Activated CD4-positive, alpha-beta memory T cell treated with anti-CD3 and anti-CD28 coated beads for 36 hours (primary cell): ENCODE results near the gene BHLHE23. TPM values are rescaled to one million over a fixed set of nuclear protein-coding genes. Genes with fewer than 3 reads are reported as not detected.

Source experiments
- CTCF ChIA-PET: fragments of 350-600 bp; sonication (Branson Sonifier 250); formaldehyde crosslinking; loops from one replicate; lab custom pipeline; 2021; ENCODE audit warnings: antibody characterized with exemption, inconsistent platforms; lab: Charles Lee
- POLR2A ChIA-PET: fragments of 350-600 bp; sonication (Branson Sonifier 250); formaldehyde crosslinking; loops from one replicate; lab custom pipeline; 2021; ENCODE audit warnings: antibody characterized with exemption; lab: Charles Lee
- DNase-seq: peaks from one replicate; pipeline ENCODE4 v3.0.0-alpha.2; 2020
- H3K27ac Mint-ChIP-seq: one replicate; pipeline ENCODE4 v1.8.0; 2021; ENCODE audit warnings: mixed read lengths
- H3K27me3 Mint-ChIP-seq: one replicate; pipeline ENCODE4 v1.8.0; 2021; ENCODE audit warnings: mixed read lengths
- H3K36me3 Mint-ChIP-seq: one replicate; pipeline ENCODE4 v1.8.0; 2021; ENCODE audit warnings: mixed read lengths
- H3K4me1 Mint-ChIP-seq: one replicate; pipeline ENCODE4 v1.8.0; 2021; ENCODE audit warnings: low read depth, mixed read lengths
- H3K4me3 Mint-ChIP-seq: one replicate; pipeline ENCODE4 v1.8.0; 2021; ENCODE audit warnings: mild to moderate bottlenecking, mixed read lengths
- H3K9me3 Mint-ChIP-seq: one replicate; pipeline ENCODE4 v1.8.0; 2021; ENCODE audit warnings: mixed read lengths
- intact Hi-C: fragments of 100-400 bp; cut with micrococcal nuclease; formaldehyde crosslinking; loops from one replicate; pipeline ENCODE4 v1.15.1; 2023
- total RNA-seq, 2 experiments: library from RNA; stranded (reverse); gene quantifications; one replicate each; pipeline ENCODE4 v1.2.3, GENCODE V29; 2021

BHLHE23 gene
- total RNA-seq, 2 experiments from 2014 or later = not detected

GRCh38 chr20:63002511-63002910 is 4.3 kb downstream of the BHLHE23 start:
- intact Hi-C loops = no loop called here
- Mint-ChIP-seq H3K27me3 (peaks cover 55% of the 10 kb centered on the region), H3K9me3 (no peaks in the 10 kb centered on the region), H3K27ac (no peak overlapping the region), H3K4me3 (no peak overlapping the region), H3K4me1 (peaks cover 8% of the 10 kb centered on the region), H3K36me3 (no peaks in the 10 kb centered on the region)
- CTCF ChIA-PET = interaction anchor here (2.4 kb wide), 1 partner anchor 30 kb away, joined by 11 read pairs; no protein-coding TSS in a partner anchor
- POLR2A ChIA-PET = no interaction called here
- DNase-seq = no peak

DNA sequence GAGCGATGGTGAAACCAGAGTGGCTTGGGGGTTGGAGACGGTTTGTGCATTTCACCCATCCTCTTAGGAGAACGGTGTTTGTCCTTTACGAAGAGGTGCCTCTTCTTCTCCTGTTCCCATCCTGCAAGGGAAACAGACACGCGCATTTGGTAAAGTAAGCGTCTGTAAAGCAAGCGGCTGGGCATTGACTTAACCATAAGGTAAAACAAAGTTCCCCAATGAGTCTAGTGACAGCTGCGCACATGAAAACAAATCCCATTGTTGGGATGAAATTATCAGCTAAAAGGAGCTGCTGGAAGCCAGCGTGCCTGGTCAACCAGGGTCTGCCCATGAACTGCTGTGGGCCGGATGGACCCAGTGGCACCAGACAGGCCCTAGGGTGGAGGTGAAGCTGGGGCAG is 5.8 kb downstream of the BHLHE23 start:
- H3K27ac Mint-ChIP-seq = no peak overlapping the region
- no peaks in the 10 kb centered on the region for H3K36me3 Mint-ChIP-seq
- ChIA-PET CTCF (interaction anchor here (2.4 kb wide), 1 partner anchor 28 kb away, joined by 11 read pairs; no protein-coding TSS in a partner anchor), POLR2A (no interaction called here)
- no peak overlapping the region for H3K4me3 Mint-ChIP-seq
- peaks cover 8% of the 10 kb centered on the region for H3K4me1 Mint-ChIP-seq
- H3K27me3 Mint-ChIP-seq = peaks cover 58% of the 10 kb centered on the region
- no peaks in the 10 kb centered on the region for H3K9me3 Mint-ChIP-seq
- intact Hi-C loops = no loop called here
- DNase-seq = no peak

DNA sequence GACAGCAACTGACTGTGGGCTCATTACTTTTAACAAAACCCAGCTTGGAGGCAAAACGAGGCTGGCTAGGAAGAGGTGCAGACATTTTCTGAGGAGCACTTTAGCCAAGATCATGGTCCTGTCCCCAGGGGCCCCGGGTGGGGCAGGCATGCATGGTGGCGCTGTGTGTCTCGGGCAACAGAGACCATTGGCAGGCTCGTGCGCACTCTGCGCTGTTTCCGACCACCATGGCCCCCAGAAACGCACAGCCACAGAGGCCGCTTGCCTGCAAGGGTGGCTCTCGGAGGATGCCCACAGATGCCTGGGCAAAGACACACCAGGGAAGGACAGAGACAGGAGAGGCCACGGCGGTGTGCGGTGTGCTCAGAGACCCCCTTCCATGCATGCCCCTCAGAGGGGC is 6.7 kb downstream of the BHLHE23 start:
- Mint-ChIP-seq H3K27me3 (peaks cover 59% of the 10 kb centered on the region), H3K4me3 (no peak overlapping the region), H3K36me3 (no peaks in the 10 kb centered on the region), H3K27ac (no peak overlapping the region), H3K4me1 (peaks cover 4% of the 10 kb centered on the region), H3K9me3 (no peaks in the 10 kb centered on the region)
- POLR2A ChIA-PET = no interaction called here
- no peak for DNase-seq
- CTCF ChIA-PET = interaction anchor here (0.9 kb wide), 1 partner anchor 20 kb away, joined by 3 read pairs; no protein-coding TSS in a partner anchor
- intact Hi-C loops = no loop called here

DNA sequence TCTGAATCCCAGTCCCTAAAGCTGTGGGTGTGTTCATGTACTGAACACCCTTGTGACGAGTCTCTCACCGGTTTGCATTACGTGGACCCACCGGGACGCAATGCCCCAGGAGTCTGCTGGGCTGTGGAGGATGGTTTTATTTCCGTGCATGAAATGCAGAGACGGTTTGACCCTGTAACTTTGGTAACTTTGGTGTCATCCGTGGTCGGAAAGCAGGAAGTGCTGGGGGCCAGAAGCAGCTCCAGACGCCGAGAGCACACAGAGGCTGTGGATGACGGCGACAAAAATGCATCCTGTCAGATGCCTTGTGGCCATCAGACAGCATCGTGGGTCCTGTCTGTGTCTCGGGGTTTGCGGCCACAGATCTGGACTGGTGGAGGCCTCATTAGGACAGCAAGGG is 7.2 kb downstream of the BHLHE23 start:
- DNase-seq = no peak
- POLR2A ChIA-PET = no interaction called here
- peaks cover 2% of the 10 kb centered on the region for H3K4me1 Mint-ChIP-seq
- intact Hi-C loops = no loop called here
- CTCF ChIA-PET = interaction anchor here (0.9 kb wide), 1 partner anchor 20 kb away, joined by 3 read pairs; no protein-coding TSS in a partner anchor
- H3K27ac Mint-ChIP-seq = no peak overlapping the region
- H3K4me3 Mint-ChIP-seq = no peak overlapping the region
- peaks cover 58% of the 10 kb centered on the region for H3K27me3 Mint-ChIP-seq
- H3K9me3 Mint-ChIP-seq = no peaks in the 10 kb centered on the region
- no peaks in the 10 kb centered on the region for H3K36me3 Mint-ChIP-seq

- Mint-ChIP-seq H3K4me3 (no peak overlapping the region), H3K4me1 (no peaks in the 10 kb centered on the region), H3K27me3 (peaks cover 50% of the 10 kb centered on the region), H3K27ac (no peak overlapping the region), H3K9me3 (no peaks in the 10 kb centered on the region), H3K36me3 (no peaks in the 10 kb centered on the region)
- intact Hi-C loops = no loop called here
- CTCF ChIA-PET = interaction anchor here (0.6 to 0.9 kb wide), 2 partner anchors 26 to 869 kb away, joined by 3 read pairs; no protein-coding TSS in a partner anchor
- DNase-seq = no peak
- POLR2A ChIA-PET = no interaction called here
These were observed 8.3 kb downstream of the BHLHE23 start for GRCh38 chr20:62998449-62998848.

DNA sequence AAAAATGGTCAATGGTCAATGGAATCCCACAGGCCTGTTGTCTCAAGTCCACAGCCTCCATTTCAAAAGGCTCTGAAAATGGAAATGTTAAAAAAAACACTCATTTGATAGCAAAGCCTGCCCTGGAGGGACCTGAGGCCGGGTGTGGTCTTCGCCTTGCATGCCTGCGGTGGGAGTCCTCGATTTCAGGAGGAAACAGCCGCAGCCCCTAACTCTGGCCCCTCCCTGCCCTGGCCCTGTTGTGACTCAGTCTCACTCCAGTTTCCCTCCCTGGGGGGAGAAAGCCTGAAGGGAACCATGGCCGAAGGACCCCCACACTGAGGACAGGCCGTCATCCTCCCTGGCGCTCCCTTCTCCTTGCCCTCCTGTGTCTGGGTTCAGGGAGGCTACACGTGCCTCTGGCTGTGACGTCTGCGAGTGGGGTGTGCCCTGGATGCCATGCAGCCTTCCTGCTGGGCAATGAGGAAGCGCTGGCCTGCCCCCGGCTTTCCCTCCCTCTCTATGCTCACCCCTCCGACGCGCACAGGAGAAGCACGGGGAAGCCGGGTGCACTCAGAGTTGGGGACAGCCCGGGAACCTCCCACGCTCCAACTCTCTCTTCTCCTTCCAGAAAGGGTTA is 9.2 kb downstream of the BHLHE23 start:
- ChIA-PET POLR2A (no interaction called here), CTCF (no interaction called here)
- Mint-ChIP-seq H3K27me3 (peaks cover 46% of the 10 kb centered on the region), H3K9me3 (no peaks in the 10 kb centered on the region), H3K36me3 (no peaks in the 10 kb centered on the region), H3K27ac (no peak overlapping the region), H3K4me1 (no peaks in the 10 kb centered on the region), H3K4me3 (no peak overlapping the region)
- no peak for DNase-seq
- intact Hi-C loops = no loop called here

DNA sequence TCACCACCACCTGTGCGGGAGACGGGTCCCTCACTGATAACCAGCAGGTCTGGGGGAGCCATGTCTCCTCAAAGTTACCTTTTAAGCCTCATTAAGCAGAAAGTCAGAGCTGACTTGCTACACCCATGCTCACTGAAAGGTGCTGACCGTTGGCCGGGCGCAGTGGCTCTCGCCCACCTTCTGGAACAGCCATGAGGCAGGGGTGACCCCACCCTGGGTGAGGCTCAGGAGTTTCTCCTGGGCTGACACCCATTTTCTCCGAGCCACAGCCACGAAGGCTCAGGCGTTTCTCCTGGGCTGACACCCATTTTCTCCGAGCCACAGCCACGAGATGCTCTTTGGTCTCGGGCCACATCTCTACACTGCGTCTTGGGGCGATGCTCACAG is 10.2 kb downstream of the BHLHE23 start:
- Mint-ChIP-seq H3K27ac (no peak overlapping the region), H3K36me3 (no peaks in the 10 kb centered on the region), H3K27me3 (peaks cover 45% of the 10 kb centered on the region), H3K4me1 (no peaks in the 10 kb centered on the region), H3K4me3 (no peak overlapping the region), H3K9me3 (no peaks in the 10 kb centered on the region)
- CTCF ChIA-PET = no interaction called here
- no peak for DNase-seq
- intact Hi-C loops = no loop called here
- POLR2A ChIA-PET = no interaction called here

- Mint-ChIP-seq H3K36me3 (no peaks in the 10 kb centered on the region), H3K4me3 (no peak overlapping the region), H3K27me3 (peaks cover 42% of the 10 kb centered on the region), H3K9me3 (no peaks in the 10 kb centered on the region), H3K4me1 (no peaks in the 10 kb centered on the region), H3K27ac (no peak overlapping the region)
- no peak for DNase-seq
- CTCF ChIA-PET = interaction anchor here (1.2 kb wide), 1 partner anchor 24 kb away, joined by 4 read pairs; no protein-coding TSS in a partner anchor
- intact Hi-C loops = no loop called here
- POLR2A ChIA-PET = no interaction called here
These were observed 10.7 kb downstream of the BHLHE23 start for GRCh38 chr20:62995898-62996595.

GRCh38 chr20:62995481-62995880 is 11.3 kb downstream of the BHLHE23 start:
- POLR2A ChIA-PET = no interaction called here

DNA sequence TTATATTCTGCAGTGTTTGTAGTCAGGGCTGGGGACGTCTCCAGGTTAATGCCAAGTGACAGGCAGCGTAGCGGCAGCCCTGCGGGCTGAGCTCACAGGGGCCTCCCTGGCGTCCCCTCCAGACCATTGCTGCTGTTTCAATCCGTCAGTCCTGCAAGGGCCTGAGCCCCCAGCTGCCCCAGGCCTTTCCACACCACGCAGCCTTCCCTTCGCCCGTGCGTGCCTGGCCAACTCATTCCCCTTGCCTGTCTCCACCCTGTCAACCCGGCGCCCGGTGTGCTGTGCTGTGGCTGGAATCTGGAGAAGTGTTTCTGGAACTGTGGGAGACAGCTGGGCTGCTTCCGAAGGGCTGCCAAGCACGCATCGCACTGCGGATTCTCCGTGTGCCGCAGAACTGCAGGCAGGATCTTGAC is 11.9 kb downstream of the BHLHE23 start:
- H3K27ac Mint-ChIP-seq = no peak overlapping the region
- no peaks in the 10 kb centered on the region for H3K36me3 Mint-ChIP-seq
- H3K4me1 Mint-ChIP-seq = no peaks in the 10 kb centered on the region
- DNase-seq = no peak
- H3K9me3 Mint-ChIP-seq = no peaks in the 10 kb centered on the region
- ChIA-PET CTCF (interaction anchor here (0.9 to 1.2 kb wide), 2 partner anchors 13 to 22 kb away, joined by 3 to 4 read pairs; no protein-coding TSS in a partner anchor), POLR2A (no interaction called here)
- intact Hi-C loops = no loop called here
- peaks cover 34% of the 10 kb centered on the region for H3K27me3 Mint-ChIP-seq
- no peak overlapping the region for H3K4me3 Mint-ChIP-seq

More at GRCh38 chr20:62995481-62995880, 11.3 kb downstream of the BHLHE23 start:
- intact Hi-C loops = no loop called here
- H3K27me3 Mint-ChIP-seq = peaks cover 40% of the 10 kb centered on the region
- no peaks in the 10 kb centered on the region for H3K9me3 Mint-ChIP-seq
- no peaks in the 10 kb centered on the region for H3K36me3 Mint-ChIP-seq
- CTCF ChIA-PET = interaction anchor here (0.9 to 1.2 kb wide), 2 partner anchors 13 to 23 kb away, joined by 3 to 4 read pairs; no protein-coding TSS in a partner anchor
- no peak overlapping the region for H3K4me3 Mint-ChIP-seq
- H3K4me1 Mint-ChIP-seq = no peaks in the 10 kb centered on the region
- no peak for DNase-seq
- H3K27ac Mint-ChIP-seq = no peak overlapping the region

DNA sequence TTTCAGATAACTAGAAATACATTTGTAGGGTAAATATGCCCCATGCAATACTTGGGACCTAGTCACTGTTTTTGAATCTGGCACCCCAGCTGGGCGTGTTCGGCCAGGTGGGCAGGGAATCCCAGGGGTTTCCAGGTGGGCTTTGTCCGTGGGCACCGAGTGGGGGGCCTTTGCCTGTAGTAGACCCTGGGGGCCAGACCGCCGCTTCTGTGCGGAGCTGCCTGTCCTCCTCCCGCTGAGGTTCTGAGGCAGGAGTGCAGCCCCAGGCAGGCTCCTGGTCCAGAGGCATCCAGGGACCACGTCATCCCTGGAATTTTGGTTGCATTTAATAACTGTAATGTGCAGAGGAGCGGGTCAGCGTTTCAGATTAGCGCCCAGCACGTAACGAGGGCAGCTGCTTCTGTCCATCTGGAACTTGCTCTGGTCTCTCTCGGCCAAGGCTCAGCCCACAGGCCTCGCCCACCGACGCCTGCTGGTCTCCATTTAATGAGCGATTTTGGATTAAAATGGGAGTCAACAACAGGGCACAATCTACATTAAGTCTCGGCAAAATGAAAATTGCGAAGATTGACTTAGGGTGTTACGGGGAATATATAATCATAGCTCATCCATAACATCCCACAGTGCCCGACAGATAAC is 12.8 kb downstream of the BHLHE23 start:
- no peak for DNase-seq
- Mint-ChIP-seq H3K9me3 (no peaks in the 10 kb centered on the region), H3K27me3 (peaks cover 30% of the 10 kb centered on the region), H3K36me3 (no peaks in the 10 kb centered on the region), H3K4me3 (no peak overlapping the region), H3K4me1 (peaks cover 4% of the 10 kb centered on the region), H3K27ac (no peak overlapping the region)
- POLR2A ChIA-PET = no interaction called here
- CTCF ChIA-PET = interaction anchor here (1.1 kb wide), 1 partner anchor 22 kb away, joined by 3 read pairs; no protein-coding TSS in a partner anchor
- intact Hi-C loops = no loop called here

GRCh38 chr20:62991863-62992262 is 14.9 kb downstream of the BHLHE23 start:
- CTCF ChIA-PET = interaction anchor here (1.5 kb wide), 1 partner anchor 19 kb away, joined by 4 read pairs; no protein-coding TSS in a partner anchor
- POLR2A ChIA-PET = no interaction called here
- H3K9me3 Mint-ChIP-seq = no peaks in the 10 kb centered on the region
- H3K4me1 Mint-ChIP-seq = peaks cover 5% of the 10 kb centered on the region
- H3K27ac Mint-ChIP-seq = no peak overlapping the region
- H3K27me3 Mint-ChIP-seq = peaks cover 19% of the 10 kb centered on the region
- H3K36me3 Mint-ChIP-seq = no peaks in the 10 kb centered on the region
- intact Hi-C loops = no loop called here
- H3K4me3 Mint-ChIP-seq = no peak overlapping the region
- no peak for DNase-seq
